H1 (cell line): ENCODE results near the gene STIL. TPM values are rescaled to one million over a fixed set of nuclear protein-coding genes. Genes with fewer than 3 reads are reported as not detected.

Experiments
- CTCF ChIA-PET: fragments of 300-600 bp; sonication (Branson Sonifier 250); formaldehyde crosslinking; loops from one replicate; lab custom pipeline; 2021; ENCODE audit not compliant: partially characterized antibody; lab: Charles Lee
- POLR2A ChIA-PET: fragments of 300-600 bp; sonication (Branson Sonifier 250); formaldehyde crosslinking; loops from one replicate; lab custom pipeline; 2021; ENCODE audit warnings: inconsistent platforms; ENCODE audit not compliant: partially characterized antibody; lab: Charles Lee
- DNase-seq, 2 experiments: peaks; one replicate each; pipeline versions ENCODE4 v3.0.0 to v3.0.0-alpha.2; 2010 to 2022; ENCODE audit warnings: low spot score in 2 of 2, low read depth in 1 of 2, mixed read lengths in 1 of 2
- FAIRE-seq: peaks from 2 replicates; lab custom pipeline; 2011; peaks lifted over from hg19 to GRCh38; lab: Jason Lieb, UNC
- H2AFZ ChIP-seq: 2 replicates; pipeline ENCODE4 v1.8.1; 2012; ENCODE audit warnings: low read length, inconsistent platforms
- H2AK5ac ChIP-seq: 2 replicates; pipeline ENCODE4 v1.6.1; 2013; ENCODE audit warnings: low read depth, low read length
- H2BK120ac ChIP-seq: replicated peaks from 2 replicates; pipeline ENCODE3; 2013; ENCODE audit warnings: low read depth, low read length, inconsistent platforms
- H2BK12ac ChIP-seq: 2 replicates; pipeline ENCODE4 v1.6.1; 2013; ENCODE audit warnings: low read depth, low read length
- H2BK15ac ChIP-seq: 2 replicates; pipeline ENCODE4 v1.6.1; 2013; ENCODE audit warnings: low read length
- H2BK20ac ChIP-seq: 2 replicates; pipeline ENCODE4 v1.6.1; 2013; ENCODE audit warnings: low read length
- H2BK5ac ChIP-seq: 2 replicates; pipeline ENCODE4 v1.6.1; 2013; ENCODE audit warnings: low read depth, low read length
- H3K14ac ChIP-seq: 2 replicates; pipeline ENCODE4 v1.6.1; 2013; ENCODE audit warnings: inconsistent platforms; ENCODE audit not compliant: insufficient read length
- H3K18ac ChIP-seq: 2 replicates; pipeline ENCODE4 v1.6.1; 2013; ENCODE audit warnings: low read length; ENCODE audit errors: extremely low read depth
- H3K23ac ChIP-seq: 2 replicates; pipeline ENCODE4 v1.6.1; 2013; ENCODE audit warnings: inconsistent platforms; ENCODE audit not compliant: insufficient read length
- H3K23me2 ChIP-seq: 2 replicates; pipeline ENCODE4 v1.6.1; 2013; ENCODE audit warnings: low read depth, low read length
- H3K27ac ChIP-seq: 2 replicates; pipeline ENCODE4 v1.6.1; 2011; ENCODE audit warnings: low read depth, low read length, inconsistent platforms
- H3K27me3 ChIP-seq, 4 experiments: replicated peaks in 1 of 4; 1 replicate in 1 of 4; 2 replicates in 3 of 4; pipeline versions ENCODE4 v1.6.1 to v1.8.1; 2011 to 2013; ENCODE audit warnings: low read length in 3 of 4, mild to moderate bottlenecking in 3 of 4, inconsistent platforms in 2 of 4, mixed read lengths in 2 of 4, moderate library complexity in 1 of 4; ENCODE audit not compliant: control insufficient read depth in 3 of 4, insufficient read depth in 3 of 4; ENCODE audit errors: extremely low read depth in 1 of 4
- H3K36me3 ChIP-seq, 4 experiments: 2 replicates each; pipeline versions ENCODE4 v1.6.1 to v1.8.1; 2011 to 2013; ENCODE audit warnings: mild to moderate bottlenecking in 4 of 4, low read length in 3 of 4, moderate library complexity in 2 of 4, control low read depth in 1 of 4, inconsistent platforms in 1 of 4; ENCODE audit not compliant: insufficient read depth in 4 of 4, control insufficient read depth in 2 of 4
- H3K4ac ChIP-seq: replicated peaks from 2 replicates; pipeline ENCODE3; 2013; ENCODE audit warnings: low read length, low read depth, mixed read lengths, inconsistent platforms; ENCODE audit not compliant: insufficient read length
- H3K4me1 ChIP-seq, 4 experiments: replicated peaks in 1 of 4; 1 replicate in 1 of 4; 2 replicates in 3 of 4; pipeline versions ENCODE4 v1.6.1 to v1.8.1; 2011 to 2013; ENCODE audit warnings: low read length in 3 of 4, inconsistent platforms in 2 of 4, mixed read lengths in 1 of 4; ENCODE audit not compliant: insufficient read depth in 4 of 4, control insufficient read depth in 3 of 4
- H3K4me2 ChIP-seq, 2 experiments: 2 replicates each; pipeline versions ENCODE4 v1.6.1 to v1.8.1; 2011 to 2013; ENCODE audit warnings: low read depth in 2 of 2, low read length in 2 of 2, control low read depth in 1 of 2, inconsistent platforms in 1 of 2, mild to moderate bottlenecking in 1 of 2; ENCODE audit not compliant: insufficient read depth in 1 of 2
- H3K4me3 ChIP-seq, 4 experiments: fragments of 200-600, 300-600 bp in 1 of 4; sonication (generic), shearing (Covaris generic), sonication (Bioruptor Twin) in 1 of 4; 2 replicates each; pipeline versions ENCODE4 v1.5.1 to v1.8.1; 2011 to 2016; ENCODE audit warnings: low read length in 4 of 4, low read depth in 3 of 4, control low read depth in 2 of 4, inconsistent platforms in 2 of 4, mild to moderate bottlenecking in 2 of 4, mixed read lengths in 1 of 4, moderate library complexity in 1 of 4; ENCODE audit not compliant: insufficient read depth in 2 of 4; ENCODE audit errors: extremely low read depth in 1 of 4
- H3K56ac ChIP-seq: replicated peaks from 2 replicates; pipeline ENCODE3; 2013; ENCODE audit warnings: low read depth, mild to moderate bottlenecking, mixed read lengths, low read length, inconsistent platforms; ENCODE audit not compliant: insufficient read length
- H3K79me1 ChIP-seq: 2 replicates; pipeline ENCODE4 v1.6.1; 2013; ENCODE audit warnings: low read depth, low read length, control low read depth
- H3K79me2 ChIP-seq, 2 experiments: 2 replicates each; pipeline versions ENCODE4 v1.6.1 to v1.8.1; 2012 to 2013; ENCODE audit warnings: low read length in 2 of 2, mild to moderate bottlenecking in 2 of 2, inconsistent platforms in 1 of 2; ENCODE audit not compliant: insufficient read depth in 2 of 2, control insufficient read depth in 1 of 2
- H3K9ac ChIP-seq, 4 experiments: replicated peaks in 1 of 4; 1 replicate in 1 of 4; 2 replicates in 3 of 4; pipeline versions ENCODE4 v1.6.1 to v1.8.1; 2011 to 2013; ENCODE audit warnings: low read depth in 3 of 4, low read length in 3 of 4, control low read depth in 2 of 4, mild to moderate bottlenecking in 2 of 4, moderate library complexity in 2 of 4, inconsistent platforms in 1 of 4; ENCODE audit errors: extremely low read depth in 1 of 4
- H3K9me3 ChIP-seq, 2 experiments: 2 replicates each; pipeline versions ENCODE4 v1.6.1 to v1.8.1; 2012 to 2013; ENCODE audit warnings: mild to moderate bottlenecking in 2 of 2, moderate library complexity in 2 of 2, control low read depth in 1 of 2, inconsistent platforms in 1 of 2, low read depth in 1 of 2, low read length in 1 of 2, mixed read lengths in 1 of 2; ENCODE audit not compliant: insufficient read depth in 2 of 2
- H4K20me1 ChIP-seq, 2 experiments: replicated peaks in 1 of 2; 2 replicates each; pipeline versions ENCODE3 to v1.8.1; 2011 to 2013; ENCODE audit warnings: inconsistent platforms in 2 of 2, low read length in 2 of 2, mild to moderate bottlenecking in 1 of 2; ENCODE audit not compliant: insufficient read depth in 2 of 2, control insufficient read depth in 1 of 2
- H4K5ac ChIP-seq: 2 replicates; pipeline ENCODE4 v1.6.1; 2013; ENCODE audit warnings: low read length, low read depth, mixed read lengths, inconsistent platforms; ENCODE audit not compliant: insufficient read length
- H4K8ac ChIP-seq: 2 replicates; pipeline ENCODE4 v1.8.0; 2013; ENCODE audit warnings: mild to moderate bottlenecking, moderate library complexity, low read length, inconsistent platforms; ENCODE audit not compliant: insufficient read depth; ENCODE audit errors: extremely low read depth
- H4K91ac ChIP-seq: replicated peaks from 2 replicates; pipeline ENCODE3; 2013; ENCODE audit warnings: low read length, mixed read lengths, inconsistent platforms; ENCODE audit not compliant: insufficient read length
- BCL11A ChIP-seq, 2 experiments: IDR thresholded peaks; one replicate each; pipeline ENCODE4 v1.6.1; 2011; ENCODE audit warnings: low read depth in 2 of 2, low read length in 2 of 2, mild to moderate bottlenecking in 2 of 2
- CBX5 ChIP-seq: fragments of 300-800, 300-1000 bp; sonication (generic); IDR thresholded peaks from 2 replicates; pipeline ENCODE4 v1.7.1; 2016; ENCODE audit warnings: antibody characterized with exemption, low read length, low read depth
- FOSL1 ChIP-seq: IDR thresholded peaks from 2 replicates; pipeline ENCODE4 v1.6.1; 2011; ENCODE audit warnings: mild to moderate bottlenecking, low read depth, low read length, moderate library complexity; ENCODE audit not compliant: insufficient read depth
- WGBS, 2 experiments: shearing (Covaris generic) in 1 of 2; methylation state at CpG; one replicate each; pipeline versions ENCODE4 v1.1.6 to v1.1.7; 2013 to 2015; ENCODE audit warnings: low lambda C conversion rate in 2 of 2, mixed read lengths in 2 of 2, inconsistent platforms in 1 of 2, low coverage in 1 of 2, missing lambda C conversion rate in 1 of 2; ENCODE audit not compliant: insufficient replicate concordance in 2 of 2, insufficient coverage in 1 of 2, insufficient read length in 1 of 2; ENCODE audit errors: extremely low coverage in 1 of 2, missing lambda C conversion rate in 1 of 2; 5-methylcytosine and 5-hydroxymethylcytosine counted together
- polyA plus RNA-seq, 7 experiments: library from polyadenylated mRNA; depleted of rRNA in 3 of 7; stranded (reverse) in 5 of 7; unstranded in 2 of 7; fragments of >200 nt in 5 of 7; fragments of 200-250 nt in 2 of 7; gene quantifications; 1 replicate in 5 of 7; 2 replicates in 1 of 7; 4 replicates in 1 of 7; pipeline versions ENCODE4 v1.2.1 to v1.2.3, GENCODE V29; 2011 to 2013; ENCODE audit warnings: missing spikeins in 2 of 7, mixed read lengths in 2 of 7
- total RNA-seq: library from RNA; stranded (reverse); fragmentation: NEBNext Ultra II Directional; extraction: Animal tissue kit (Norgen Biotek cat#: 25700); gene quantifications from 2 replicates; pipeline ENCODE4 v1.2.1, GENCODE V29; 2021

Gene STIL
- total and polyA plus RNA-seq, 2 of the 8 experiments (the other 6 are each of a cell fraction or from before 2014, with no cell fraction given) = 13.6 to 25.1 TPM

- Histone ChIP-seq H2BK120ac (peak overlapping the region; percentile 17), H3K4me3 (peak overlapping the region in 2 of 4 experiments; percentile 25 to 45; a peak in 3 of 8 replicates), H2BK15ac (no peak overlapping the region), H3K27me3 (peaks cover 2 to 37% (median 27%) of the 10 kb centered on the region in 4 experiments), H3K79me2 (no peaks in the 10 kb centered on the region), H3K9me3 (no peaks in the 10 kb centered on the region), H3K9ac (no peak overlapping the region), H3K4ac (no peak overlapping the region), H4K91ac (no peak overlapping the region), H3K36me3 (no peaks in the 10 kb centered on the region), H3K56ac (no peak overlapping the region), H3K4me2 (peak overlapping the region; percentile 67), H2BK20ac (no peak overlapping the region), H3K27ac (no peak overlapping the region), H3K79me1 (no peaks in the 10 kb centered on the region), H2AFZ (no peak overlapping the region), H2BK5ac (no peak overlapping the region), H2AK5ac (no peak overlapping the region), H4K20me1 (no peaks in the 10 kb centered on the region), H3K14ac (no peak overlapping the region), H3K4me1 (peaks cover 5 to 25% (median 16%) of the 10 kb centered on the region in 4 experiments), H3K23me2 (peaks cover 1% of the 10 kb centered on the region; the same call in 1 of the 2 replicates), H3K18ac (no peak overlapping the region), H4K8ac (no peak overlapping the region), H3K23ac (no peak overlapping the region), H2BK12ac (peak overlapping the region; percentile 50; the same call in 1 of the 2 replicates), H4K5ac (no peak overlapping the region)
- ChIA-PET CTCF (interaction anchor here (1.0 to 4.8 kb wide), 7 partner anchors 11 to 55 kb away, joined by 3 to 38 read pairs (median 4); no protein-coding TSS in a partner anchor), POLR2A (interaction anchor here (0.8 to 1.1 kb wide), 3 partner anchors 14 to 29 kb away, joined by 3 read pairs; no protein-coding TSS in a partner anchor)
- WGBS, 2 experiments = 51% methylated on average over 8 of the region's 8 CpGs; no CpG with 5 or more reads in 1 of the 2 experiments
- no peak for DNase-seq
- TF ChIP-seq CBX5 (no peak), FOSL1 (no peak), BCL11A (IDR thresholded peaks at IDR 0.05; ENCODE audit: low read depth in 2 of 2, low read length in 2 of 2) (no peak)
- FAIRE-seq = peak; percentile 52
Measured at GRCh38 chr1:47207803-47208373, 106.1 kb downstream of the STIL start.
